ENCODE data around the gene TCF7L2. TPM values are rescaled to one million over a fixed set of nuclear protein-coding genes. Genes with fewer than 3 reads are reported as not detected.
A peak's percentile ranks its signal among the peaks of the same experiment; 100 is the strongest.

Gene TCF7L2
- total and polyA plus RNA-seq, 2 experiments from 2014 or later: 27.5 to 33.7 TPM

DNA sequence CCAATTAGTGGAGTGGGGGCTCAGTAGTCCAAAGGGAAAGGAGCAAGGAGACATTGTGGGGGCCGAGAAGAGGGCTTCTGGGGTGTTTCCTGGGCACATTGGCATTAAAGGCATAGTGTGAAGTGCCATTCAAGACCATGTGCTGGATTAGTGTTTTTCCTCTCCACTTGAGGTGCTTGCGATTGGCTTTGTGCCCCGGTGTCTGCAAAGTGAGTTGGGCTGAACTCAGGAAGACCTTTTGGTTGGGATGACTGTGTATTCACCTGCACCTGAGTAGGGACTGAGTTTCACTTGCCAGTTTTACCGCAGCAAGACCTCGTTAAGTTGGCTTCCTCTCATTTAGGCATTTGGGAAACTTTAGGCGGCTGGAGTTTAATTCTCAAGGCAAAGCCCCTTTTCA, 73.0 kb downstream of the TCF7L2 start:
- Histone ChIP-seq H3K4me1 (ENCODE audit: low read depth) (peaks cover 56% of the 10 kb centered on the region), H3K4me3 (no peak overlapping the region), H3K27me3 (no peaks in the 10 kb centered on the region), H3K9me3 (ENCODE audit: low read depth) (no peaks in the 10 kb centered on the region), H3K36me3 (no peaks in the 10 kb centered on the region), H3K27ac (no peak overlapping the region)
- TF ChIP-seq, protein P1, sequence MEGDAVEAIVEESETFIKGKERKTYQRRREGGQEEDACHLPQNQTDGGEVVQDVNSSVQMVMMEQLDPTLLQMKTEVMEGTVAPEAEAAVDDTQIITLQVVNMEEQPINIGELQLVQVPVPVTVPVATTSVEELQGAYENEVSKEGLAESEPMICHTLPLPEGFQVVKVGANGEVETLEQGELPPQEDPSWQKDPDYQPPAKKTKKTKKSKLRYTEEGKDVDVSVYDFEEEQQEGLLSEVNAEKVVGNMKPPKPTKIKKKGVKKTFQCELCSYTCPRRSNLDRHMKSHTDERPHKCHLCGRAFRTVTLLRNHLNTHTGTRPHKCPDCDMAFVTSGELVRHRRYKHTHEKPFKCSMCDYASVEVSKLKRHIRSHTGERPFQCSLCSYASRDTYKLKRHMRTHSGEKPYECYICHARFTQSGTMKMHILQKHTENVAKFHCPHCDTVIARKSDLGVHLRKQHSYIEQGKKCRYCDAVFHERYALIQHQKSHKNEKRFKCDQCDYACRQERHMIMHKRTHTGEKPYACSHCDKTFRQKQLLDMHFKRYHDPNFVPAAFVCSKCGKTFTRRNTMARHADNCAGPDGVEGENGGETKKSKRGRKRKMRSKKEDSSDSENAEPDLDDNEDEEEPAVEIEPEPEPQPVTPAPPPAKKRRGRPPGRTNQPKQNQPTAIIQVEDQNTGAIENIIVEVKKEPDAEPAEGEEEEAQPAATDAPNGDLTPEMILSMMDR (IDR thresholded peaks at IDR 0.05; ENCODE audit: low read depth, low read length): no peak
- DNase-seq (ENCODE audit: low read depth in 1 of 2, low spot score in 1 of 2): no peak

- DNase-seq (ENCODE audit: low read depth in 1 of 2, low spot score in 1 of 2): no peak
- Histone ChIP-seq H3K27me3 (no peaks in the 10 kb centered on the region), H3K27ac (no peak overlapping the region), H3K4me1 (ENCODE audit: low read depth) (peaks cover 48% of the 10 kb centered on the region), H3K4me3 (no peak overlapping the region), H3K36me3 (no peaks in the 10 kb centered on the region), H3K9me3 (ENCODE audit: low read depth) (no peaks in the 10 kb centered on the region)
- TF ChIP-seq, protein P1 (IDR thresholded peaks at IDR 0.05; ENCODE audit: low read depth, low read length): no peak
Measured at GRCh38 chr10:113024930-113025329, 74.9 kb downstream of the TCF7L2 start.

DNA sequence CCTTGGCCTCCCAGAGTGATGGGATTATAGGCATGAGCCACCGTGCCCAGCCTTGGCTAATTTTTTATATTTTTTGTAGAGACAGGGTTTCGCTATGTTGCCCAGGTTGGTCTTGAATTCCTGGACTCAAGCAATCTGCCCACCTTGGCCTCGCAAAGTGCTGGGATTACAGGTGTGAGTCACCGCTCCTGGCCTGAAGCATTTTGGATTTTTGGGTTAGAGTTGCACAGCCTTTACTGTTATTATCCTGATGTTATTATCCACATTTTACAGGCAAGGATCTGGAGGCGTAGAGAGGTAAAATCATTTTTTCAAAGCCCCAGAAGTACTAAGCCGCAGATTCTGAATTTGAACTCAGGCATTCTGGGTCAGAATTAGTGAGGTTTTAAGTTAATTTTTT, 75.4 kb downstream of the TCF7L2 start:
- Histone ChIP-seq H3K4me3 (no peak overlapping the region), H3K27me3 (no peaks in the 10 kb centered on the region), H3K27ac (no peak overlapping the region), H3K9me3 (ENCODE audit: low read depth) (no peaks in the 10 kb centered on the region), H3K4me1 (ENCODE audit: low read depth) (peaks cover 43% of the 10 kb centered on the region), H3K36me3 (no peaks in the 10 kb centered on the region)
- no peak for DNase-seq (ENCODE audit: low read depth in 1 of 2, low spot score in 1 of 2)
- TF ChIP-seq, protein P1 (IDR thresholded peaks at IDR 0.05; ENCODE audit: low read depth, low read length): no peak

DNA sequence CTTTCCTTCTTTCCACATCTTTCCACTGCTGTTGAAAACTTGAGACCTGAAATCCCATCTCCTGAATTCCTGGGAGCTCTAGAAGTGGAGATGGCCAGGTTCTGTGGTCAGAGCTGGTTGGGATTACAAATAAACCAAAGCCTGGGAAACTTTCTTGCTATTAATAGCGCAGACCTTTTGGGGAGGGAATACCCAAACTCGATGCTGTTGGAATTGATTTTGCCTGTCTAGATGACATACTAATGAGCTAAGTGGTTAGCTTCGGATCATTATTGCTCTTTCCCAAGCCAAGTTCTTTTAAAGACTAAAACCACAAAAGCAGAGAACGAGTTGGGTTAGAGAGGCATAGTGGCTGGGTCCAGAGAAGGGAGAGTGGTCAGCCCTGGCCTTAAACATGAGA, 76.6 kb downstream of the TCF7L2 start:
- peak overlapping the region; percentile 37 for H3K27ac ChIP-seq
- no peak overlapping the region for H3K4me3 ChIP-seq
- TF ChIP-seq, protein P1 (IDR thresholded peaks at IDR 0.05; ENCODE audit: low read depth, low read length): no peak
- H3K36me3 ChIP-seq: no peaks in the 10 kb centered on the region
- no peaks in the 10 kb centered on the region for H3K9me3 ChIP-seq (ENCODE audit: low read depth)
- peaks cover 36% of the 10 kb centered on the region for H3K4me1 ChIP-seq (ENCODE audit: low read depth)
- no peak for DNase-seq (ENCODE audit: low read depth in 1 of 2, low spot score in 1 of 2)
- H3K27me3 ChIP-seq: no peaks in the 10 kb centered on the region

DNA sequence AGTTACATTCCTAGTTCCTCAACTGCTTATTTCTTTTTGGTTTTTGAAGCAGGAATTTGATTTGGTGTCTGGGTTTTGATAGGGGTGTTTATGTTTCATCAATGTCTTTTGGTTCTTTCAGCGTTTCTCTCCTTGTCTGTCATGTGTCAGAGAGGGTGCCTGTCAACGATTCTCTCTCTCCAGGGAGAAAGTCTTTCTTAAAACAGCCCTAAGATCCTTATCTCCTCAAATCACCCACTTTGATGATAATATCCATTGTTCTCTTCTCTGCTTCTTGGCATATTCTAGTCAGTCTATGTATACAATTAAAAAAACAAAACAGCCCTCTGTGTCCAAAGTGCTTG, 77.2 kb downstream of the TCF7L2 start:
- no peak for DNase-seq (ENCODE audit: low read depth in 1 of 2, low spot score in 1 of 2)
- H3K4me3 ChIP-seq: no peak overlapping the region
- peaks cover 31% of the 10 kb centered on the region for H3K4me1 ChIP-seq (ENCODE audit: low read depth)
- no peaks in the 10 kb centered on the region for H3K9me3 ChIP-seq (ENCODE audit: low read depth)
- no peaks in the 10 kb centered on the region for H3K27me3 ChIP-seq
- TF ChIP-seq, protein P1 (IDR thresholded peaks at IDR 0.05; ENCODE audit: low read depth, low read length): no peak
- H3K36me3 ChIP-seq: no peaks in the 10 kb centered on the region
- H3K27ac ChIP-seq: peak overlapping the region; percentile 11

All from cardiac muscle cell (in vitro differentiated cells and primary cell).